Measurements from ENCODE around the gene CLEC4G. TPM values are rescaled to one million over a fixed set of nuclear protein-coding genes. Genes with fewer than 3 reads are reported as not detected.
"Not testable (repeated sequence)": the region's sequence is repeated elsewhere in the genome, so short reads cannot be mapped to it uniquely, and the experiment has no call there.

The CLEC4G gene
- total and polyA plus RNA-seq, 2 donors (not counting 3 experiments of a cell fraction or from before 2014, with no cell fraction given), result not detected

- intact Hi-C loops (cut with micrococcal nuclease), result no loop called here
Observed at GRCh38 chr19:7746903-7747884, 15.3 kb upstream of the CLEC4G start, which contains the start of gene CD209. TSS of gene CD209 (minus strand) at chr19:7747534. CDS start at chr19:7747511, 23 bp downstream.

GRCh38 chr19:7746306-7746705 lies 14.4 kb upstream of the CLEC4G start:
- FAIRE-seq; H3K9me3 ChIP-seq (replicated peaks; ENCODE audit: control insufficient read depth, insufficient read depth, low read length); H4K20me1 ChIP-seq (replicated peaks; ENCODE audit: control insufficient read depth, extremely low read depth, insufficient read depth, low read length); H3K4me2 ChIP-seq (ENCODE audit: insufficient read depth, low read length); H3K4me1 ChIP-seq (ENCODE audit: control insufficient read depth, extremely low read depth, insufficient read depth, low read length); H3K27me3 ChIP-seq (ENCODE audit: control insufficient read depth in 2 of 2, insufficient read depth in 2 of 2, low read length in 2 of 2); DNase-seq (ENCODE audit: low read depth, low spot score); H3K27ac ChIP-seq (ENCODE audit: insufficient read depth, low read depth, low read length); H3K36me3 ChIP-seq (ENCODE audit: control insufficient read depth in 2 of 2, extremely low read depth in 1 of 2, insufficient read depth in 2 of 2, low read length in 2 of 2); H3K4me3 ChIP-seq (replicated peaks in 1 of 3; ENCODE audit: insufficient read depth in 1 of 3, low read depth in 1 of 3, low read length in 3 of 3); BruUV-seq (replicated peaks); POLR2A ChIA-PET; H3K9ac ChIP-seq (replicated peaks; ENCODE audit: extremely low read depth, insufficient read depth, low read length); H3K79me2 ChIP-seq (ENCODE audit: control insufficient read depth, insufficient read depth, low read length); dilution Hi-C loops (cut with MboI; ENCODE audit: extremely low pct_ligation_motif_present, low sequenced_read_pairs); H2AFZ ChIP-seq (ENCODE audit: low read depth, low read length); H3K9me1 ChIP-seq (replicated peaks; ENCODE audit: control insufficient read depth, extremely low read depth, insufficient read depth, low read length); intact Hi-C loops (cut with micrococcal nuclease): not testable (repeated sequence)
- CTCF ChIA-PET, result interaction anchor here (1.4 to 2.0 kb wide), 2 partner anchors 10 to 178 kb away, joined by 4 to 5 read pairs; no protein-coding TSS in a partner anchor

More at GRCh38 chr19:7746903-7747884, 15.3 kb upstream of the CLEC4G start, which contains the start of gene CD209:
- no peak for TF ChIP-seq MAX (IDR thresholded peaks at IDR 0.05; ENCODE audit: insufficient read depth, insufficient read length)
- no peak for TF ChIP-seq JUN (IDR thresholded peaks at IDR 0.05; ENCODE audit: borderline replicate concordance, insufficient read depth, insufficient read length, low read depth)
- TF ChIP-seq FOS (IDR thresholded peaks at IDR 0.05; ENCODE audit: borderline replicate concordance, insufficient read depth, low read length), result no peak
- no peak for TF ChIP-seq GATA2 (IDR thresholded peaks at IDR 0.05; ENCODE audit: insufficient read depth, insufficient read length, low read depth, low read length)
- no peak for TF ChIP-seq EZH2 (IDR thresholded peaks at IDR 0.05; ENCODE audit: borderline replicate concordance, low read depth, low read length, severe bottlenecking)
- TF ChIP-seq MYC (IDR thresholded peaks at IDR 0.05; ENCODE audit: low read depth, low read length), result no peak
- TF ChIP-seq POLR2AphosphoS5 (IDR thresholded peaks at IDR 0.05; ENCODE audit: insufficient read depth, low read depth, low read length), result no peak
- no peak for TF ChIP-seq POLR2A (IDR thresholded peaks at IDR 0.05; ENCODE audit: low read depth, low read length)
- no peak for TF ChIP-seq CTCF (IDR thresholded peaks at IDR 0.05; ENCODE audit: extremely low read depth in 1 of 2, insufficient read depth in 1 of 2, low read depth in 1 of 2, low read length in 2 of 2)
- Histone ChIP-seq H3K36me3 (ENCODE audit: control insufficient read depth in 2 of 2, extremely low read depth in 1 of 2, insufficient read depth in 2 of 2, low read length in 2 of 2) (no peaks in the 10 kb centered on the region), H3K4me3 (replicated peaks in 1 of 3; ENCODE audit: insufficient read depth in 1 of 3, low read depth in 1 of 3, low read length in 3 of 3) (no peak within 1 kb of the TSS), H3K27me3 (ENCODE audit: control insufficient read depth in 2 of 2, insufficient read depth in 2 of 2, low read length in 2 of 2) (peaks cover 0 to 2% of the 10 kb centered on the region in 2 experiments), H3K4me1 (ENCODE audit: control insufficient read depth, extremely low read depth, insufficient read depth, low read length) (no peaks in the 10 kb centered on the region), H3K9me1 (replicated peaks; ENCODE audit: control insufficient read depth, extremely low read depth, insufficient read depth, low read length) (no peaks in the 10 kb centered on the region), H3K9me3 (replicated peaks; ENCODE audit: control insufficient read depth, insufficient read depth, low read length) (no peaks in the 10 kb centered on the region), H3K27ac (ENCODE audit: insufficient read depth, low read depth, low read length) (no peak within 1 kb of the TSS), H3K4me2 (ENCODE audit: insufficient read depth, low read length) (no peak within 1 kb of the TSS), H4K20me1 (replicated peaks; ENCODE audit: control insufficient read depth, extremely low read depth, insufficient read depth, low read length) (no peaks in the 10 kb centered on the region), H3K79me2 (ENCODE audit: control insufficient read depth, insufficient read depth, low read length) (no peaks in the 10 kb centered on the region), H3K9ac (replicated peaks; ENCODE audit: extremely low read depth, insufficient read depth, low read length) (no peak within 1 kb of the TSS), H2AFZ (ENCODE audit: low read depth, low read length) (no peak within 1 kb of the TSS)
- no TSS peak for BruUV-seq (replicated peaks)
- POLR2A ChIA-PET, result no interaction called here
- DNase-seq (ENCODE audit: low read depth, low spot score), result no peak
- CTCF ChIA-PET, result interaction anchor here (1.3 to 1.6 kb wide), 2 partner anchors 8 to 52 kb away, joined by 3 to 12 read pairs; no protein-coding TSS in a partner anchor
- FAIRE-seq, result no peak
- dilution Hi-C loops (cut with MboI; ENCODE audit: extremely low pct_ligation_motif_present, low sequenced_read_pairs), result no loop called here

Measured in endothelial cell of umbilical vein (primary cell).